G401 (cell line): Measurements from ENCODE around the gene TMEM17. TPM values are rescaled to one million over a fixed set of nuclear protein-coding genes. Genes with fewer than 3 reads are reported as not detected.

ENCODE experiments used
- DNase-seq: peaks from one replicate; pipeline ENCODE4 v3.0.0-alpha.2; 2015; ENCODE audit warnings: low spot score
- in situ Hi-C: cut with HindIII; loops from 2 replicates; pipeline ENCODE4 v1.10.0; 2016; ENCODE audit warnings: low sequenced_read_pairs, mixed read lengths
- total RNA-seq: library from RNA; depleted of rRNA; stranded (reverse); fragments of >200 nt; shearing (Covaris generic); gene quantifications from 2 replicates; pipeline ENCODE4 v1.2.3, GENCODE V29; 2014; rRNA removed

Gene TMEM17
- total RNA-seq, 1 experiment from 2014 or later: 2.4 TPM

- no peak for DNase-seq
- in situ Hi-C loops: no loop called here
Measured at GRCh38 chr2:62459672-62460071, 46.3 kb downstream of the TMEM17 start.

GRCh38 chr2:62459106-62459505, 46.9 kb downstream of the TMEM17 start:
- no peak for DNase-seq
- in situ Hi-C loops: no loop called here

GRCh38 chr2:62458671-62459081, 47.3 kb downstream of the TMEM17 start:
- in situ Hi-C loops: no loop called here
- DNase-seq: no peak

- in situ Hi-C loops: no loop called here
- no peak for DNase-seq
Measured at GRCh38 chr2:62458206-62458641, 47.8 kb downstream of the TMEM17 start.

GRCh38 chr2:62457556-62457955, 48.4 kb downstream of the TMEM17 start:
- in situ Hi-C loops: no loop called here
- DNase-seq: no peak

- in situ Hi-C loops: no loop called here
- peak; percentile 62 for DNase-seq
Measured at GRCh38 chr2:62456721-62457539, 49.1 kb downstream of the TMEM17 start.

- no peak for DNase-seq
- in situ Hi-C loops: no loop called here
Measured at GRCh38 chr2:62455957-62456692, 49.9 kb downstream of the TMEM17 start.

- in situ Hi-C loops: no loop called here
- DNase-seq: no peak
Measured at GRCh38 chr2:62453955-62454354, 52.0 kb downstream of the TMEM17 start.

GRCh38 chr2:62452701-62453454, 53.1 kb downstream of the TMEM17 start:
- DNase-seq: peak; percentile 36
- in situ Hi-C loops: no loop called here

- in situ Hi-C loops: no loop called here
Measured at GRCh38 chr2:62450716-62451191, 55.2 kb downstream of the TMEM17 start.

More at GRCh38 chr2:62450716-62451191, 55.2 kb downstream of the TMEM17 start:
- no peak for DNase-seq

Other genes with a start within 250 kb of the TMEM17 start
- gene EHBP1, start 199.5 kb upstream of the TMEM17 start, total RNA-seq: 31.0 and 33.4 TPM in 2 replicates